IMR-90 (cell line): ENCODE measurements around the gene SH3BP2. TPM values are rescaled to one million over a fixed set of nuclear protein-coding genes. Genes with fewer than 3 reads are reported as not detected.

Experiments used
- ATAC-seq: fragments of 200-7000 bp; cut with Tn5 transposase; 2 replicates; pipeline ENCODE4 v1.9.1; 2020; ENCODE audit warnings: low read depth, mild to moderate bottlenecking, moderate library complexity
- BruUV-seq: library from RNA; stranded (reverse); fragments of 400-500 nt; replicated peaks from 2 replicates; lab custom pipeline; 2021; lab: Mats Ljungman, UMichigan
- CTCF ChIA-PET: fragments of 300-600 bp; formaldehyde crosslinking; extraction: SDS; loops from one replicate; lab custom pipeline; 2021; ENCODE audit warnings: antibody characterized with exemption; lab: Yijun Ruan, JAX
- POLR2A ChIA-PET: fragments of 300-600 bp; sonication (Branson Sonifier 250); formaldehyde crosslinking; loops from one replicate; lab custom pipeline; 2022; ENCODE audit warnings: antibody characterized with exemption; ENCODE audit not compliant: unreplicated experiment; lab: Charles Lee
- DNase-seq: peaks from one replicate; pipeline ENCODE4 v3.0.0; 2013
- H2AFZ ChIP-seq: replicated peaks from 2 replicates; pipeline ENCODE3; 2013; ENCODE audit warnings: low read length, mild to moderate bottlenecking; ENCODE audit not compliant: poor library complexity
- H2AK5ac ChIP-seq: 2 replicates; pipeline ENCODE4 v1.6.1; 2013; ENCODE audit warnings: low read depth, low read length, inconsistent platforms
- H2AK9ac ChIP-seq: replicated peaks from 2 replicates; pipeline ENCODE3; 2013; ENCODE audit warnings: mild to moderate bottlenecking, low read depth, low read length, moderate library complexity; ENCODE audit not compliant: poor library complexity
- H2BK120ac ChIP-seq: 2 replicates; pipeline ENCODE4 v1.6.1; 2013; ENCODE audit warnings: low read depth, low read length, inconsistent platforms
- H2BK15ac ChIP-seq: 3 replicates; pipeline ENCODE4 v1.6.1; 2013; ENCODE audit warnings: low read depth, low read length, inconsistent platforms
- H2BK20ac ChIP-seq: 2 replicates; pipeline ENCODE4 v1.6.1; 2013; ENCODE audit warnings: low read depth, mild to moderate bottlenecking, inconsistent platforms, low read length, moderate library complexity
- H2BK5ac ChIP-seq: 2 replicates; pipeline ENCODE4 v1.6.1; 2013; ENCODE audit warnings: mild to moderate bottlenecking, low read depth, low read length, inconsistent platforms; ENCODE audit not compliant: poor library complexity, severe bottlenecking
- H3K14ac ChIP-seq: replicated peaks from 2 replicates; pipeline ENCODE4 v1.6.1; 2013; ENCODE audit warnings: low read depth, low read length, inconsistent platforms
- H3K18ac ChIP-seq: 2 replicates; pipeline ENCODE4 v1.6.1; 2013; ENCODE audit warnings: low read depth, low read length, control low read depth
- H3K23ac ChIP-seq: 2 replicates; pipeline ENCODE4 v1.6.1; 2013; ENCODE audit warnings: low read depth, low read length, inconsistent platforms
- H3K27ac ChIP-seq: 2 replicates; pipeline ENCODE4 v1.5.1; 2013; ENCODE audit warnings: mild to moderate bottlenecking, control low read depth, low read length; ENCODE audit not compliant: insufficient read depth
- H3K27me3 ChIP-seq: 2 replicates; pipeline ENCODE4 v1.6.1; 2013; ENCODE audit warnings: low read length; ENCODE audit not compliant: control insufficient read depth, insufficient read depth
- H3K36me3 ChIP-seq: 2 replicates; pipeline ENCODE4 v1.6.1; 2013; ENCODE audit warnings: low read length, mixed read lengths; ENCODE audit not compliant: control insufficient read depth, insufficient read depth
- H3K4ac ChIP-seq: 2 replicates; pipeline ENCODE4 v1.6.1; 2013; ENCODE audit warnings: low read depth, low read length, inconsistent platforms
- H3K4me1 ChIP-seq: 2 replicates; pipeline ENCODE4 v1.6.1; 2013; ENCODE audit warnings: low read length, mixed read lengths; ENCODE audit not compliant: control insufficient read depth, insufficient read depth
- H3K4me2 ChIP-seq: 2 replicates; pipeline ENCODE4 v1.6.1; 2013; ENCODE audit warnings: low read depth, mild to moderate bottlenecking, control low read depth, low read length, moderate library complexity
- H3K4me3 ChIP-seq: 2 replicates; pipeline ENCODE4 v1.5.1; 2013; ENCODE audit warnings: low read depth, mild to moderate bottlenecking, control low read depth, low read length, moderate library complexity; ENCODE audit not compliant: insufficient read depth
- H3K56ac ChIP-seq: 2 replicates; pipeline ENCODE4 v1.6.1; 2013; ENCODE audit warnings: low read length, inconsistent platforms; ENCODE audit not compliant: insufficient read depth; ENCODE audit errors: extremely low read depth
- H3K79me1 ChIP-seq, 2 experiments: 2 replicates each; pipeline ENCODE4 v1.6.1; 2013; ENCODE audit warnings: low read length in 2 of 2, inconsistent platforms in 1 of 2, low read depth in 1 of 2
- H3K9ac ChIP-seq: 2 replicates; pipeline ENCODE4 v1.6.1; 2013; ENCODE audit warnings: low read depth, low read length, control low read depth
- H3K9me1 ChIP-seq: 2 replicates; pipeline ENCODE4 v1.6.1; 2013; ENCODE audit warnings: low read length, inconsistent platforms; ENCODE audit not compliant: insufficient read depth
- H3K9me3 ChIP-seq: 2 replicates; pipeline ENCODE4 v1.6.1; 2013; ENCODE audit warnings: low read length; ENCODE audit not compliant: control insufficient read depth, insufficient read depth
- H4K20me1 ChIP-seq: 2 replicates; pipeline ENCODE4 v1.6.1; 2013; ENCODE audit warnings: low read length, inconsistent platforms; ENCODE audit not compliant: insufficient read depth
- H4K5ac ChIP-seq: 2 replicates; pipeline ENCODE4 v1.6.1; 2013; ENCODE audit warnings: mild to moderate bottlenecking, low read depth, low read length, control low read depth
- H4K8ac ChIP-seq, 2 experiments: 2 replicates each; pipeline ENCODE4 v1.6.1; 2013; ENCODE audit warnings: low read depth in 2 of 2, low read length in 2 of 2, control low read depth in 1 of 2, inconsistent platforms in 1 of 2
- H4K91ac ChIP-seq: 2 replicates; pipeline ENCODE4 v1.6.1; 2013; ENCODE audit warnings: low read depth, low read length, inconsistent platforms; ENCODE audit not compliant: insufficient read depth
- BHLHE40 ChIP-seq: fragments of 150-350 bp; IDR thresholded peaks from 2 replicates; pipeline ENCODE4 v1.6.1; 2016; ENCODE audit warnings: mild to moderate bottlenecking, low read depth, low read length
- ELK1 ChIP-seq: fragments of 150-350 bp; IDR thresholded peaks from 2 replicates; pipeline ENCODE4 v1.6.1; 2016; ENCODE audit warnings: low read depth, mild to moderate bottlenecking, low read length, moderate library complexity, borderline replicate concordance
- FOS ChIP-seq: fragments of 150-350 bp; IDR thresholded peaks from 2 replicates; pipeline ENCODE4 v1.6.1; 2016; ENCODE audit warnings: low read depth, low read length
- MAZ ChIP-seq: IDR thresholded peaks from 2 replicates; pipeline ENCODE4 v1.6.1; 2012; ENCODE audit warnings: low read depth, mild to moderate bottlenecking, low read length, improper control_type of control experiment, moderate library complexity, borderline replicate concordance
- NFE2L2 ChIP-seq: fragments of 150-350 bp; IDR thresholded peaks from 2 replicates; pipeline ENCODE4 v1.6.1; 2016; ENCODE audit warnings: low read depth, mild to moderate bottlenecking, low read length
- RAD21 ChIP-seq: IDR thresholded peaks from 2 replicates; pipeline ENCODE4 v1.6.1; 2012; ENCODE audit warnings: low read length, improper control_type of control experiment
- RCOR1 ChIP-seq: IDR thresholded peaks from 2 replicates; pipeline ENCODE4 v1.6.1; 2012; ENCODE audit warnings: mild to moderate bottlenecking, low read length, improper control_type of control experiment; ENCODE audit not compliant: insufficient replicate concordance
- RFX5 ChIP-seq: IDR thresholded peaks from 2 replicates; pipeline ENCODE4 v1.8.0; 2012; ENCODE audit warnings: low read depth, mild to moderate bottlenecking, low read length, moderate library complexity
- SMC3 ChIP-seq: fragments of 150-350 bp; IDR thresholded peaks from 2 replicates; pipeline ENCODE4 v1.6.1; 2016; ENCODE audit warnings: low read depth, mild to moderate bottlenecking, antibody characterized with exemption, low read length, moderate library complexity
- WGBS, 2 experiments: methylation state at CpG; one replicate each; pipeline versions ENCODE4 v1.1.5 to v1.1.7; 2013; ENCODE audit warnings: missing lambda C conversion rate in 2 of 2; ENCODE audit not compliant: insufficient read length in 1 of 2; ENCODE audit errors: extremely low coverage in 2 of 2; 5-methylcytosine and 5-hydroxymethylcytosine counted together
- dilution Hi-C: fragments of 300-500 bp; cut with HindIII; formaldehyde crosslinking; loops from one replicate; pipeline ENCODE4 v1.14.3; 2018; ENCODE audit warnings: low sequenced_read_pairs; ENCODE audit not compliant: unreplicated experiment
- in situ Hi-C: fragments of 300-500 bp; cut with MboI; formaldehyde crosslinking; loops from 3 replicates; pipeline ENCODE4 v1.14.3; 2019; ENCODE audit warnings: low sequenced_read_pairs, inconsistent platforms, mixed read lengths
- intact Hi-C: fragments of 100-400 bp; cut with micrococcal nuclease; formaldehyde crosslinking; loops from 2 replicates; pipeline ENCODE4 v1.10.0; 2022
- polyA plus RNA-seq, 3 experiments: library from polyadenylated mRNA; depleted of rRNA; stranded (reverse); fragments of >200 nt; gene quantifications; 2 replicates each; pipeline ENCODE4 v1.2.3, GENCODE V29; 2012; ENCODE audit warnings: low replicate concordance in 1 of 3
- total RNA-seq: library from RNA; depleted of rRNA; stranded (reverse); fragments of >200 nt; gene quantifications from 2 replicates; pipeline ENCODE4 v1.2.3, GENCODE V29; 2012
- TF ChIP-seq, protein P1 (sequence below): fragments of 150-350 bp; IDR thresholded peaks from 2 replicates; pipeline ENCODE4 v1.6.1; 2017; ENCODE audit warnings: mild to moderate bottlenecking, antibody characterized with exemption, low read length, low read depth

The SH3BP2 gene
- total and polyA plus RNA-seq, 2 of the 4 experiments (the other 2 are of a cell fraction): 9.0 to 37.2 TPM

DNA sequence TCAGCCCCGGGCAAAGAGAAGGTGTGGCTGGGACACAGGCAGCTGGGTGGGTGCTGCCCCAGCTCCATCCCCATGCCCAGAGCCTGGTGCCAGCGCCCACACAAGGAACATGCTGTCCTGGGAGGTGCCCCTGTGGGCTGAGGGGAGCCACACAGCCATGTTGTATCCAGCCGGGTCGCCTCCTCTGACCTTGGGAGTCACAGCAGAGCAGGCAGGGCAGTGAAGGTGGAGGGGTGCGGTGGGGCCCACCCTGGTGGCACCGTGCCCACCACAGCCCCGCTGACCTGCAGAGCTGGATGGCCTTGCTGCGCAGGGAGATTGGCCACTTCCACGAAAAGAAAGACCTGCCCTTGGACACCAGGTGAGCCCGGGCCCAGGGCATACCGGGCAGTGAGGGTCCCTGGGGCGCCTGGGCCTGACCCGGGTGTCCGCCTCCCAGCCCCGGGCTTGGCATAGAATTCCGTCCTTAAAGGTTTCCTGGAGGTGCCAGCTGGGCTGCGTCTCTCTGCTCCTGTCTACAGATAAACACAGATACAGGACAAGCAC is 32.0 kb downstream of the SH3BP2 start:
- intact Hi-C loops: no loop called here
- ChIA-PET POLR2A (no interaction called here), CTCF (no interaction called here)
- Histone ChIP-seq H2BK120ac (no peak overlapping the region), H3K79me1 (peaks cover 5 to 43% of the 10 kb centered on the region in 2 experiments), H2BK5ac (no peak overlapping the region), H2BK20ac (no peak overlapping the region), H4K8ac (no peak overlapping the region), H3K14ac (no peak overlapping the region), H4K20me1 (peaks cover 7% of the 10 kb centered on the region; the same call in 1 of the 2 replicates), H2AK5ac (no peak overlapping the region), H3K23ac (no peak overlapping the region), H3K4me1 (peaks cover under 1% of the 10 kb centered on the region; the same call in 1 of the 2 replicates), H3K36me3 (peaks cover 80% of the 10 kb centered on the region), H4K5ac (no peak overlapping the region), H2AFZ (no peak overlapping the region), H3K27ac (no peak overlapping the region), H3K4ac (no peak overlapping the region), H3K18ac (no peak overlapping the region), H2BK15ac (no peak overlapping the region), H4K91ac (no peak overlapping the region), H3K56ac (no peak overlapping the region), H3K9me3 (no peaks in the 10 kb centered on the region), H3K9ac (no peak overlapping the region), H3K9me1 (peaks cover 23% of the 10 kb centered on the region), H3K27me3 (no peaks in the 10 kb centered on the region), H3K4me3 (no peak overlapping the region), H3K4me2 (no peak overlapping the region), H2AK9ac (no peak overlapping the region)
- DNase-seq: no peak
- 86% methylated on average over 14 of the region's 17 CpGs; no CpG with 5 or more reads in 1 of the 2 experiments for WGBS, 2 experiments
- TF ChIP-seq ELK1: no peak
- no peak for TF ChIP-seq MAZ
- TF ChIP-seq, protein P1, sequence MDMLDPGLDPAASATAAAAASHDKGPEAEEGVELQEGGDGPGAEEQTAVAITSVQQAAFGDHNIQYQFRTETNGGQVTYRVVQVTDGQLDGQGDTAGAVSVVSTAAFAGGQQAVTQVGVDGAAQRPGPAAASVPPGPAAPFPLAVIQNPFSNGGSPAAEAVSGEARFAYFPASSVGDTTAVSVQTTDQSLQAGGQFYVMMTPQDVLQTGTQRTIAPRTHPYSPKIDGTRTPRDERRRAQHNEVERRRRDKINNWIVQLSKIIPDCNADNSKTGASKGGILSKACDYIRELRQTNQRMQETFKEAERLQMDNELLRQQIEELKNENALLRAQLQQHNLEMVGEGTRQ: no peak
- no peak for TF ChIP-seq FOS
- no peak for TF ChIP-seq RCOR1
- TF ChIP-seq RAD21: no peak
- no peak for TF ChIP-seq BHLHE40
- no peak for TF ChIP-seq NFE2L2
- TF ChIP-seq SMC3: no peak
- no peak for TF ChIP-seq RFX5
- no peak for ATAC-seq
- in situ Hi-C loops: no loop called here
- dilution Hi-C loops: no loop called here
- BruUV-seq: no TSS peak
